Sigmoid colon (tissue), 7 donors: ENCODE results near the gene QSOX1. TPM values are rescaled to one million over a fixed set of nuclear protein-coding genes. Genes with fewer than 3 reads are reported as not detected.

Experiments
- DNase-seq: peaks from one replicate; pipeline ENCODE4 v3.0.0-alpha.2; 2019
- H3K27ac ChIP-seq, 4 donors: fragments of 200-600 bp; sonication (generic); one replicate each; pipeline ENCODE4 v1.5.1; 2016 to 2019; ENCODE audit warnings: mild to moderate bottlenecking in 1 of 4
- H3K27me3 ChIP-seq, 3 donors: fragments of 200-600 bp; sonication (generic); one replicate each; pipeline ENCODE4 v1.5.1; 2019; ENCODE audit warnings: mild to moderate bottlenecking in 1 of 3
- H3K36me3 ChIP-seq, 4 donors: fragments of 200-600 bp; sonication (generic); one replicate each; pipeline ENCODE4 v1.5.1; 2016 to 2019
- H3K4me1 ChIP-seq, 4 donors: fragments of 200-600 bp; sonication (generic); one replicate each; pipeline ENCODE4 v1.5.1; 2017 to 2019
- H3K4me3 ChIP-seq, 4 donors: fragments of 200-600 bp; sonication (generic); one replicate each; pipeline ENCODE4 v1.5.1; 2017 to 2019; ENCODE audit warnings: mild to moderate bottlenecking in 2 of 4, moderate library complexity in 1 of 4
- H3K9me3 ChIP-seq, 4 donors: fragments of 200-600 bp in 3 of 4; sonication (generic) in 3 of 4; one replicate each; pipeline versions ENCODE4 v1.5.1 to v1.6.1; 2013 to 2019
- EP300 ChIP-seq, 4 donors: sonication (generic); formaldehyde crosslinking; IDR thresholded peaks; one replicate each; pipeline ENCODE4 v1.6.1; 2017; ENCODE audit warnings: antibody characterized with exemption in 4 of 4
- POLR2A ChIP-seq, 2 donors: fragments of 450-650 bp; IDR thresholded peaks; one replicate each; pipeline ENCODE4 v1.6.1; 2016; ENCODE audit warnings: antibody characterized with exemption in 2 of 2, mild to moderate bottlenecking in 2 of 2, moderate library complexity in 2 of 2
- POLR2AphosphoS5 ChIP-seq, 4 donors: sonication (generic); formaldehyde crosslinking; IDR thresholded peaks; one replicate each; pipeline ENCODE4 v1.6.1; 2017; ENCODE audit warnings: antibody characterized with exemption in 4 of 4
- WGBS, 2 donors: extraction: QIAGEN DNeasy Blood & Tissue Kit; methylation state at CpG; one replicate each; pipeline ENCODE4 v1.1.7; 2013; 5-methylcytosine and 5-hydroxymethylcytosine counted together
- intact Hi-C: fragments of 100-400 bp; cut with DNase I; formaldehyde crosslinking; loops from one replicate; pipeline ENCODE4 v1.15.1; 2023
- polyA plus RNA-seq, 3 donors: library from polyadenylated mRNA; stranded (reverse); fragments of 200-250 nt; gene quantifications; one replicate each; pipeline ENCODE4 v1.2.3, GENCODE V29; 2013
- total RNA-seq, 4 donors: library from RNA; depleted of rRNA; stranded (reverse); fragments of >200 nt; gene quantifications; one replicate each; pipeline ENCODE4 v1.1.0, GENCODE V29; 2016
- TF ChIP-seq, protein P1 (sequence below), 4 experiments: fragments of 450-650 bp in 3 of 4; fragments of 200-600 bp in 1 of 4; IDR thresholded peaks; one replicate each; pipeline ENCODE4 v1.5.1; 2016 to 2019; ENCODE audit warnings: antibody characterized with exemption in 4 of 4, mild to moderate bottlenecking in 3 of 4, moderate library complexity in 2 of 4
- donor health status: healthy with polysubstance abuse.
- donor health status: Bipolar disorder and iron deficiency.
- donor health status: healthy.

QSOX1 gene
- total and polyA plus RNA-seq, 7 donors = 26.4 to 175 (median 71.9) TPM

- Histone ChIP-seq H3K27ac (no peak overlapping the region), H3K27me3 (peaks cover 86 to 100% (median 96%) of the 10 kb centered on the region in 3 donors), H3K36me3 (no peaks in the 10 kb centered on the region), H3K9me3 (no peaks in the 10 kb centered on the region), H3K4me3 (no peak overlapping the region), H3K4me1 (peaks cover 0 to 65% (median 60%) of the 10 kb centered on the region in 4 donors)
- TF ChIP-seq POLR2AphosphoS5 (IDR thresholded peaks at IDR 0.05) = no peak
- TF ChIP-seq, protein P1, sequence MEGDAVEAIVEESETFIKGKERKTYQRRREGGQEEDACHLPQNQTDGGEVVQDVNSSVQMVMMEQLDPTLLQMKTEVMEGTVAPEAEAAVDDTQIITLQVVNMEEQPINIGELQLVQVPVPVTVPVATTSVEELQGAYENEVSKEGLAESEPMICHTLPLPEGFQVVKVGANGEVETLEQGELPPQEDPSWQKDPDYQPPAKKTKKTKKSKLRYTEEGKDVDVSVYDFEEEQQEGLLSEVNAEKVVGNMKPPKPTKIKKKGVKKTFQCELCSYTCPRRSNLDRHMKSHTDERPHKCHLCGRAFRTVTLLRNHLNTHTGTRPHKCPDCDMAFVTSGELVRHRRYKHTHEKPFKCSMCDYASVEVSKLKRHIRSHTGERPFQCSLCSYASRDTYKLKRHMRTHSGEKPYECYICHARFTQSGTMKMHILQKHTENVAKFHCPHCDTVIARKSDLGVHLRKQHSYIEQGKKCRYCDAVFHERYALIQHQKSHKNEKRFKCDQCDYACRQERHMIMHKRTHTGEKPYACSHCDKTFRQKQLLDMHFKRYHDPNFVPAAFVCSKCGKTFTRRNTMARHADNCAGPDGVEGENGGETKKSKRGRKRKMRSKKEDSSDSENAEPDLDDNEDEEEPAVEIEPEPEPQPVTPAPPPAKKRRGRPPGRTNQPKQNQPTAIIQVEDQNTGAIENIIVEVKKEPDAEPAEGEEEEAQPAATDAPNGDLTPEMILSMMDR (IDR thresholded peaks at IDR 0.05) = no peak
- TF ChIP-seq POLR2A (IDR thresholded peaks at IDR 0.05) = no peak
- no peak for TF ChIP-seq EP300 (IDR thresholded peaks at IDR 0.05)
- 3 to 5% methylated on average over 14 of the region's 14 CpGs for WGBS, 2 donors
- DNase-seq = peak; percentile 17
- intact Hi-C loops = no loop called here
Measured at GRCh38 chr1:180231936-180232335, 77.3 kb downstream of the QSOX1 start.

DNA sequence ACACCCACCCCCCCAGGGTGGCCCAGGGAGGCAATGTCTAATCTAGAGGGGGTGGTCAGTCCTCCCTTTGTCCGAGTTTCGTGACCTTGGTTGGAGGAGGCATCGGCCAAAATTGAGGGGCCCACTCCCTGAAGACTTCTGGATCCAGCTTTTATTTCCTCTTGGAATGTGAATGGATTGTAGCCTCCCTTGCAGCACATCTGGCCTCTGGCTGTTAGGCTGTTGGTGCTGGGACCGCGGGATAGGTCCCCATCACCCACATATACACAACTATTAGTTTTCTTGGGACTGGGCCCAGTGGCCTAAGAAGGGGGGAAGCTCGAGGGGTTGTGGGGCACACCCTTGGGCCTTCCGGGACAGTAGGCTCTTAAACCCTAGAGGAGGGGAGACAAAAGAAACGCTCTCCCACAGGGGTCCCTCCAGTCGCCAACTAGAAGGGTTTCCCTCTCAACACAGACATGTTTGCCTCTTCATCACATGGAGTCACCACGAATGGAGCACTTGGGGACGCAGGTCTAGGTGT, 77.9 kb downstream of the QSOX1 start:
- no peak overlapping the region for H3K27ac ChIP-seq
- no peak overlapping the region for H3K4me3 ChIP-seq
- intact Hi-C loops = no loop called here
- peak; percentile 46 for DNase-seq
- H3K27me3 ChIP-seq = peaks cover 90 to 100% (median 98%) of the 10 kb centered on the region in 3 donors
- TF ChIP-seq POLR2A (IDR thresholded peaks at IDR 0.05) = no peak
- no peak for TF ChIP-seq POLR2AphosphoS5 (IDR thresholded peaks at IDR 0.05)
- TF ChIP-seq, protein P1 (IDR thresholded peaks at IDR 0.05) = no peak
- no peak for TF ChIP-seq EP300 (IDR thresholded peaks at IDR 0.05)
- H3K36me3 ChIP-seq = no peaks in the 10 kb centered on the region
- H3K9me3 ChIP-seq = no peaks in the 10 kb centered on the region
- 8 to 13% methylated on average over 11 of the region's 11 CpGs for WGBS, 2 donors
- H3K4me1 ChIP-seq = peaks cover 0 to 65% (median 60%) of the 10 kb centered on the region in 4 donors

- no peaks in the 10 kb centered on the region for H3K36me3 ChIP-seq
- TF ChIP-seq POLR2AphosphoS5 (IDR thresholded peaks at IDR 0.05) (no peak), EP300 (IDR thresholded peaks at IDR 0.05) (no peak), POLR2A (IDR thresholded peaks at IDR 0.05) (no peak)
- TF ChIP-seq, protein P1 (IDR thresholded peaks at IDR 0.05) = no peak
- peaks cover 90 to 100% (median 98%) of the 10 kb centered on the region in 3 donors for H3K27me3 ChIP-seq
- DNase-seq = peak; percentile 50
- no peak overlapping the region for H3K27ac ChIP-seq
- intact Hi-C loops = no loop called here
- H3K9me3 ChIP-seq = no peaks in the 10 kb centered on the region
- H3K4me1 ChIP-seq = peaks cover 0 to 65% (median 60%) of the 10 kb centered on the region in 4 donors
- no peak overlapping the region for H3K4me3 ChIP-seq
- 5% methylated on average over 71 of the region's 71 CpGs for WGBS, 2 donors
Measured at GRCh38 chr1:180233191-180234011, 78.7 kb downstream of the QSOX1 start.

- peak overlapping the region in 2 of 4 donors; percentile 2 for H3K4me3 ChIP-seq
- H3K27ac ChIP-seq = no peak overlapping the region
- no peaks in the 10 kb centered on the region for H3K9me3 ChIP-seq
- peaks cover 90 to 100% (median 98%) of the 10 kb centered on the region in 3 donors for H3K27me3 ChIP-seq
- DNase-seq = peak; percentile 48
- H3K36me3 ChIP-seq = no peaks in the 10 kb centered on the region
- peaks cover 0 to 56% (median 52%) of the 10 kb centered on the region in 4 donors for H3K4me1 ChIP-seq
- TF ChIP-seq POLR2A (IDR thresholded peaks at IDR 0.05) (no peak), POLR2AphosphoS5 (IDR thresholded peaks at IDR 0.05) (no peak), EP300 (IDR thresholded peaks at IDR 0.05) (no peak)
- TF ChIP-seq, protein P1 (IDR thresholded peaks at IDR 0.05) = no peak
- intact Hi-C loops = no loop called here
- 1 to 2% methylated on average over 51 of the region's 51 CpGs for WGBS, 2 donors
Measured at GRCh38 chr1:180234369-180235076, 79.9 kb downstream of the QSOX1 start.
